ENCODE measurements around the gene KDM4F.

KDM4F gene

DNA sequence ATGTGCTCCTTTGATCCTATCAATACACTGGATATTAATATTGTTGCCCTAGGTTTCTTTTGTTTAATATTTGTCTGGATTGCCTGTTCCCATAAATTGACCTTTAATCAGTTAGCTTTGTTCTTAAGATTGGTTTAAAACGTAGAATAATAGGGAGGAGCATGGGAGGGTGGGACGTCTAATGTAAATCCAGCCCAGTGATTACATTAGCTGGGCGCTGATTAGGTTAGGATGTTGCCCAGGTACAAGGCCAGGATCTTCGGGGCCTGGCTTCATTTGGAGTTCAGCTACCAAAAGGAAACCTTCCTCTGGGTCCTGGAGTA lies 17.5 kb downstream of the KDM4F start, which contains the start of gene SRSF8:
Gene SRSF8, plus strand, starts transcription at position 204 of the 323 bp plus-strand sequence. CDS start 308 bp downstream, outside the sequence.
- DNase-seq = peak; percentile 33

DNA sequence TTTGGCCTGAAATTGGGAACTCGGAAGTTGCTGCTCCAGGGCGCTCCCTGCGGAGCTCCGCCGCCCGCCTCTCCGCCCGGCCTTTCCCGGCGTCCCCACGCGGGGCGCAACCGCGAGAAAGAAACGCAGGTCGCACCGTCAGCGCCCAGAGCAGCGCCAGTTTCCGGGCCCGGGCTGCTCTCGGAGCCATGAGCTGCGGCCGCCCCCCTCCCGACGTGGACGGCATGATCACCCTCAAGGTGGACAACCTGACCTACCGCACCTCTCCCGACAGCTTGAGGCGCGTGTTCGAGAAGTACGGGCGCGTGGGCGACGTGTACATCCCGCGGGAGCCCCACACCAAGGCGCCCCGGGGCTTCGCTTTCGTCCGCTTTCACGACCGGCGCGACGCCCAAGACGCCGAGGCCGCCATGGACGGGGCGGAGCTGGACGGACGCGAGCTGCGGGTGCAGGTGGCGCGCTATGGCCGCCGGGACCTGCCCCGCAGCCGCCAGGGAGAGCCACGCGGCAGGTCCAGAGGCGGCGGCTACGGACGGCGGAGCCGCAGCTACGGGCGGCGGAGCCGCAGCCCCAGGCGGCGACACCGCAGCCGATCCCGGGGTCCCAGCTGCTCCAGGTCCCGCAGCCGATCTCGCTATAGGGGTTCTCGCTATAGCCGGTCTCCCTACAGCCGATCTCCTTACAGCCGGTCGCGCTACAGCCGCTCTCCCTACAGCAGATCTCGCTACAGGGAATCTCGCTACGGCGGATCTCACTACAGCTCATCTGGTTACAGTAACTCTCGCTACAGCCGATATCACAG lies 18.0 kb downstream of the KDM4F start:
- DNase-seq = peak; percentile 33

DNA sequence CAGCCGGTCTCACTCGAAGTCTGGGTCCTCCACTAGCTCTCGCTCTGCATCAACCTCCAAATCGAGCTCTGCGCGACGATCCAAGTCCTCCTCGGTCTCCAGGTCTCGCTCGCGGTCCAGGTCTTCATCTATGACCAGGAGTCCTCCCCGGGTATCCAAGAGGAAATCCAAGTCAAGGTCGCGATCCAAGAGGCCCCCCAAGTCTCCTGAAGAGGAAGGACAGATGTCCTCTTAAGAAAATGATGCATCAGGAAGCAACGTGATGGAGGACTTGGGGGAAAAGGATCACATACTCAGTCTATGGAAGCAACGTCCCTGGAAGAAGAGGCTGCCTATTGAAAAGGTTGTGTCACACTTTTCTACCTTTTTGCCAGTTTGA lies 18.6 kb downstream of the KDM4F start:
- DNase-seq = no peak

DNA sequence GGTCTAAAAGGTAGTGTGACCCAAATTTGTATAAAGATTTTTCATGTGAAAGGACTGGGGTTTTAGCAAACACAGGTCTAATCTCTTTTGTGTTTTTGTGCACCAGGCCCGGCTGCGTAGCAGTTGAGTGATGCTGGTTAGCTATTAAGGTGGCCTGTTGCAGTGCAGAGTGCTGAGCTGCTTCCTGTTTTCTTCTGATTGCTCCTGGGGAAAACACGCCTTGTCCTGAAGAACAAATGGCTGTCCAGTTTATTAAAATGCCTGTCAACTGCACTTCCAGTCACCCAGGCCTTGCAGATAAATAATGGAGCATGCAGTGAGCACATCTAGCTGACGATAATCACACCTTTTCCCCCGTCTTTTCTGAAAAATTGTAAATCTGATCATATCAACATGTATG lies 19.3 kb downstream of the KDM4F start:
- peak; percentile 41 for DNase-seq

DNA sequence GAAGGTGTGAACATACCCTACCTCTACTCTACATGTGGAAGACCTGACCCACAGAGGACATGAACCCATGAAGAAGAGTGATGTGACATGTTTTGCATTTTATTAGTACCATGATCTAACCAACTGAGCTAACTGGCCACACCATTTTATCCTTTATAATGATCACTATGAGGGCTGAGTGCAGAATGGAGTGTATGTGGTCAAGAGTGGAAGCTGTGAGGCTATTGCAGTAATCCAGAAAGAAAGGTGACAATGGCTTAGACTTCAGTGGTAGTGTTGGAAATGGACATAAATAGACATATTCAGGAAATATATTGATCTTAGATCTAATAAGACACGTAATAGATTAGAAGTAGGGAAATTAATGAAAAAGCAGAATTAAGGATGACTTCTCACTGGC lies 21.2 kb downstream of the KDM4F start:
- DNase-seq = no peak

DNA sequence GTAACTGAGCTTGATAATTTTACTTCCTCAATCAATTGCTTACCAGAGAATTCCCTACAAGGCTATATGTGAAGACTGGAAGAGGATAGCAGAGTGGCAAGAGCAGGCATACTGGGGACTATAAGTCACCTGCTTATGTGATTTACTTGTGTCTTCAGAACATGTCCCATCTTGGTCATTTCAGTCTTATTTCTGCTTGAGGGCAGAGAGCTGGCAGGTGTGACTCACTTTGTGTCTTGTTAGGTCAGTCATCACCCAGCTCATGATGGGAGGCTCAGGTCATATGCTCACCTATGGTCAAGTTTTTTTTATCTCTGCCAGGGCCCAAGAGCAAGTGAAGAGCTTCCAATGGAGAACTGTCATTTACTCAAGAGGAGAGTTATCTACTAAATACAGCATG lies 23.7 kb downstream of the KDM4F start:
- DNase-seq = no peak

DNA sequence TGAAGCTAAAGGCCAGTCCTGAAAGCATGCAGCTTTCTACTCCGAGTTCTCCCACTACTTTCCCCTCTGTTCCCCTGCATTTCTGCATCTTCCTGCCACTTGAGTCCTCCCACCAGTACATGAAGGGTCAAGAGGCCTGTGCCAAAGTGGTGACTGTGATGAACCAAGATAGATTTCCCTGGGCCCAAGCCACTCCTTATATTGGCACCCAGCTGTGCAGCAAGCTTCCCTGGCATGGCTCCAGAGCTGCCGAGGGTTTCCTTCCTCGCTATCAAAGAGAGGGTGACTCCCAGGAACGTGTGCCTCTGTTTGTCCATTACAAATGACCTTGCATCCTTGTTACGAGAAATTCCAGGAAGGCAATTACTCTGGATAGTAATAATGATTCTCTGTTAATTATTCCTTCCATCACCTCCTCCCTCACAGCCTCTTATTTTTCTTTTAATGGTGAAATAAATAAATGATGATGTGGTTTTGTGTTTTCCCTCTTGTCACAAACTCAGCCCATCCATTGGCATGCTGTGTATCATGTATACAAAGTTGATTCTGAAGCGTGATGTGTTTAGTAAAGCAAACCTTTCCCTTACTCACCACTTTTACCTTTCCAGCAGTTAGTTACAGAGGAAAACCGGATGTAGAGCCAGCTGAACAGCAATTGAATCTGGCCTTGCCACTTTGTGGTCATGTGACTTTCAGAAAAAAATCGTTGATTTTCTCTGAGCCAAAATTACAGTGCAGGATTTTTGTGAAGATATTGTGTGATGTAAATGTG lies 25.8 kb downstream of the KDM4F start:
- DNase-seq = no peak

DNA sequence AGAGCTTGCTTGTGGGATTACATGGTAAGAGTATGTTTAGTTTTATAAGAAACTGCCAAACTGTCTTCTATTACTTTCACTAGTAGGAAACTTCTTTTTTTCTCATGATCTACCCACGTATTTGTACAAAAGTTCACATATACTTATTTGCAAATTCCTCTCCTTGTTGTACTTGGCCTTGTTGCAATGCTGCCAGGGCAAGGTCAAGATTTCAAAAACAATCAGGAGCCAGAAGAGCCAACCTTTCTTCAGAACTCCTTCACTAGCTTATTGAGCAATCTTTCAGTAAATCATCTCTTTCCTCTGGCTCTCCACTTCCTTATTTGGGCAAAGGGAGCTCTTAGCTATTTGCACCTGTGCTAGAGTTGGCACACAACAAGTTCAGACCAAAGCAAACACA lies 27.2 kb downstream of the KDM4F start:
- DNase-seq = no peak

DNA sequence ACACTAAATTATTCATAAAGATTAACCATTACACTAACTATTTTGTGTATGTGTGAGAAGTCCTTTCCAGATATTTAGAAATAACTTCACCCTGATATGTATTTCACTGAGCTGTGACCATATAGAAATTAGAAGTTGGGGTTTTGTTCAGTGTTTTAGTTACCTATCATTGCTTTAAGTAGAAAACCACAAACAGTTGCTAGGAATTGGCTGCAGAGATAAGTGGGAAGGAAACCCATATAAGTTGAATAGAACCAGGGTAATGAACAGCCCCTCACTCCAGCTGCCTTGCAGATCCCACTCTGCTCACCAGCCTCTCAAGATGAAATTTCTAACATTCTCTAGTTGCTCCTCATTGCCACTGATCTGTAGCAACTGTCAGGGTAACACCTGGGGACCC lies 27.8 kb downstream of the KDM4F start:
- DNase-seq = no peak

DNA sequence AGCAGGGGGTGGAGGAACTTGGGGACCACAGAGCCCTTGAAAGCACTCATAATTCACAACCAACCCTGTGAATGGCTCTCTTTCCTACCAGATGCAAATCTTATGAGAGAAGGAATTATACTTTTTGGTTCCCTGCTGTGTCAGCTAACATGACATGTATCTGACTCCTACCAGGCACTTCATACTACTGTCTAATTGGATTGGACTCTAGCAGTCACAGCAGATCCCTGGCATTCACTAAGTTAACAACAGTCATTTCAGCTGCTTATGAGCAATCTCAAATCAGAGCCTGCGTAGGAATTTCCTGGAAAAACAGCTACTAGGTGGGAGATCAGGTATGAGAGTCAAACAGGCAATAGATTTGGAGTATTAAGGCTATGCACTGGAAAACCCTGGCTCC lies 29.3 kb downstream of the KDM4F start:
- DNase-seq = no peak

DNA sequence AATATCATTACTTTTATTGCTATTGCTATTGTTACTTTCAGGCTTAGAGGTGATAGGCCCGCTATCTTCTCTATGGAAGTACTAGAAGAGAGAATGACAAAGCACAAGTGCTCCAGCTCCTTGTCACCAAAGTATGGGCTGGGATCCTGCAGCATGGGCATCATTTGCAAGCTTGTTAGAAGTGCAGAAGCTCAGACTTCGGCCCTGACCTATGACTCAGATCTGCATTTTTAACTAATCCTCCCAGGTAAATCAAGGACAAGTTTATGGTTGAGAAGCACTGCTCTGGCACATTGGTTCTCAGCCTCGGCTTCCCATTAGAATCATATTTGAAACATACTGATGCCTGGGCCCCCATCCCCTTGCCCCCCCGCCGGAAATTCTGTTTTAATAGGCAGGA lies 31.8 kb downstream of the KDM4F start:
- no peak for DNase-seq

DNA sequence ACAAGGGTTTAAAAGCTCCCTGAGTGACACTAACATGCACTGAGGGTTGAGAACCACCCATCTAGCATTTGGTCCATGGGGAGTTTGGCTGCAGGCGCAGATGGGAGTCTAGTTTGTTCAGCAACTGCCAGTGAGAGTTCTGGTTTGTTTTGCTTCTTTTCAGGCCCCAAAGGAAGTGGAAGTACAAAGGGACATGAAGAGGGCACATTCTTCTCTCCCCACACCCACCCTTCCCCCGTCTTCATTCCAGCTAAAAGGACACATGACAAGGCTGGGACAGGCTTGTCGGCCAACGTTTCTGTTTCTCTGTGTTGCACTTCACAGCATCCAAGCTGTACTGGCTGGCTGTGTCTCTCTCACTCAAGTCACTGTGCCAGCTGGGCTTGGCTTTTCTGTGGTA lies 32.2 kb downstream of the KDM4F start:
- no peak for DNase-seq

DNA sequence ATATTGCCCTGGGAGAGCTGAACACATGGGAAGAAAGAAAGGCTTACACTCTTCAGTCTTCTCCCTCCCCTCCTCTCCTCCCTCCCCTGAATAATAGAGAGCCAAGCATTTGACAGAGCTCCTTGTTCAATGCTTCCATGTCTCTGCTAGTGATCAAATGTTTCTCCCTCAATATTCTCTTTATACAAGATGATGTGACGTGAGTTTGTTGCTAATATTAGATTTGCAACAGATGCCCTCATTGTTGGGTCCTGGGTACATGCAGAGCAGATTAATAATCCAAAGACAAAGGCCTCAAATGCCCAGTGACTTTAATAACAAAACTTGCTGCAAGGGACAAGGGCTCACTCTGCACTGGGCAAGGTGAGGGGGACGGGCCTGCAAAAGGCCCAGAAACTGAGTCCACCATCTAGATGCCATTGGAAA lies 33.4 kb downstream of the KDM4F start:
- no peak for DNase-seq

DNA sequence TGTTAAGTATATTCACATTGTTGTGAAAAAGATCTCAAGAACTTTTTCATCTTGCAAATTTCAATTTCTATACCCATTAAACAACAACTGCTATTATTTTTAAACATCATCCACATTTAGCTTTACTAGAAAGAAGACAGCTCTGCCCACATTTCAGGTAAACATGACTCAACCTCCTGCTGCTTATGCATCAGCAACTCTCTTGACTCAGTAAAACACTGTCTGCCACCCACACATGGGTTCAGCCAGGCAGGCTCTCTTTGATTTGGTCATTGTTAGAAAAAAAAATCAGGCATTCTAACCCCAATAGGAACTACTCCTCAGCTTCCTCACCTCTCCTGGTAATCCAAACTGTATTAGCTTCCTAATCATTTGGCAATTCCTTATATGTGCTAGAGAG lies 35.3 kb downstream of the KDM4F start:
- DNase-seq = no peak

DNA sequence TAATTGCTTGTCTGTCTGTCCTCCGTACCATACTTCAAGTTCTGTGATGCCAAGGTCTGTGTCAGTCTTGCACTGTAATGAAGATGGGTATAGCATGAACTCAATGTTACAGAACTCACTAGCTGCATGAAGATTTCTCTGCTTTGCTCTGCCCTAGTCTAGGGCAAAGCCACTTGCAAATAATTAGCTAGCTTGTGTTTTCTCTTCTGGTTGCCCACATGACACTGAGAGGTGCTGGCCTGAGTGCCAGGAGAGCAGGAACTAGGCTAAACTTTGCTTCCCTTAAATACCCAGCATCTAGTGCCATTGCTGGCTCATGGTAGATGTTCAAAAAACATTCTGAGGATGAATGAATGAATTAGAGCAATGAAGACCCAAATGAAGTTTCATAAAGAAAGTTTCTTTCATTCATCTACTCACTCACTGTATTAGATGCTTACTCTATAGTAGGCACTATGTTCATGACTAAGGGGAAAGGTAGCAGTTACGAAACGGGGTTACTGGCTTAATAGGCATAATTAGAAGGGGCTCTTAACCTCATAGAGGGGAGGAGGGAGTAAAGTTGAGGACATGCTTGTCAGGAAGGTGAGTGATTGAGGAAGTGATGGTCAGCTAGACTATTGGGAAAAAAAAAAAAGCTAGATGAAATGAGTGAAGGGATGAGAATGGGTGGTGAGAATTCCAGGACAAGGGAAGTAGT lies 36.0 kb downstream of the KDM4F start:
- DNase-seq = no peak

DNA sequence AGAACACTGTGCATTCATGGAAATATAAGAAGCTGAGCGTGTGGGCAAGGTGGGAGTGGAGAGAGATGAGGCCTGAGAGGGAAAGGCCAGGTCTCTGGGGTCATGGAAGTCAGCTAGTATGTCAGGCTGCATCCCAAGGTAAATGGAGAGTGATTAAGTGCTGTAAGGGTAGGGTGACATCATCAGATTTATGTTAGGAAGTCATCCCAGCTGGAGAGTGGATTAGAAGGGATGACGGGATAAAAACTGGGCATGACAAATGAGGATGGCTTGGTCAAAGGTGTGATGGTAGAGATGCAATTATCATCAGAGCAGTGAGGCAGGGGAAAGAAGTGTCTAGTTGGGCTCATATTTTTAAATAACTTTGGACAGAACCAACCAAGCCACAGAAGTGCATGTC lies 36.9 kb downstream of the KDM4F start:
- no peak for DNase-seq

DNA sequence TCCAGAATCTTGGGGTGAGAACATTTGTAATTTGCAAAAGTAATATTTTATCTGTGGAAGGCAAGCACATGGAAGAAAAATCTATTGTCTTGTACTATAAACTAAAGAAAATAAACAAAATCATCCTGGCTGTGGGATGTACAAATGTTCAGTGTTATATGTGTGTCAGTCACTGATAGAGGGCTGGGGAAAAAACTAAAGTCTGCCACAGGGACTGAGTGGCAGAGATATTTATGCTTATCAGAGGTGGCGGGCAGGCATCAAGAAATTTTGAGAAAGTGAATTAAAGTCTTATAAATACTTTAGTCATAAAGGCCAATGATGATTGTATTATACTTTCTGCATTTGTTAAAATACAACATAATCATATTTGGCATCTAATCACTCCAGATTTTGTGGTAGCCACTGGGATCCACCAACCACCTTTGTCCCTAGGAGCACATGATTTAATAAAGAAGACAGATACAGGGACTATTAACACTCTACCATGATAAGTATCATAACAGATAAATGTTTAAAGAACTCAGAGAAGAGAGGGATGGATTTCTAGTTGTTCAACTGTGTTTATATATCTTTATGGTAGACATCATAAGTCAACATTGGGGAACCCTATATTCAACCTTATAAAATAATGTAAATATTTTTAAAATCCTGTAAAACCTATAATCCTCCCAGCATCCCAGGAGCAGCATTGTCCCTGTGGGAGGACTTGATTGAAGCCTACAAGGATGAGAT lies 37.8 kb downstream of the KDM4F start:
- no peak for DNase-seq

DNA sequence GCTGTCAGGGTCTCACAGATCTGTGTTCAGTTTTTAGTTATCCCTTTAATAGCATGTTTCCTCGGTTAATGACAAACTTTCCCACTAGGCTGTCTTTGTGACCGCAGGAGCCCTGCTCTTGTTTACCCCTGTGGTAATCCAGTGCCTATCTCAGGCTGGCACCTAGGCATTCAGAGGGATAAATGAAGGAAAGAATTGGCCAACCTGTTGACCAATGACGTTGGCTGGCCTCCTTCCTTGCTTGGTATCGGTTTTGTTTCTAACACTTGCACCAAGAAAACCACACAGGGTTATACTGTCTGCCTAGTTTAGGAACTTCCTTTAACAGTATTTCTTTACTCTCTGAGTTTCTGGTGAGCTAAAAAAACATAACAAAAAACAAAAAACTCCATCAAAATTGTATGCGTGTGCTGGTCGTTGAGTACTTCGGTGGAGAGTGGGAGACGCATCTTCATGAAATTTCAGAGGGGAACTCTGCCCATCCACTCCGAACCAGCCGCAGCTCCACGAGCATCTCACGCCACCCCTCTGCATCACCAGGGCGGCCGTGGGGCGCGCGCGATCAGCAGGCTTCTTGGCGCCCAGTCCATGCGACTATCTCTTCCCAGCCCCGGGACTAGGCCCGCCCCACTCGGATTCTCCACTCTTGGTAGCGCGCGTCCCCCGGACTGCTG lies 39.9 kb downstream of the KDM4F start:
- no peak for DNase-seq

DNA sequence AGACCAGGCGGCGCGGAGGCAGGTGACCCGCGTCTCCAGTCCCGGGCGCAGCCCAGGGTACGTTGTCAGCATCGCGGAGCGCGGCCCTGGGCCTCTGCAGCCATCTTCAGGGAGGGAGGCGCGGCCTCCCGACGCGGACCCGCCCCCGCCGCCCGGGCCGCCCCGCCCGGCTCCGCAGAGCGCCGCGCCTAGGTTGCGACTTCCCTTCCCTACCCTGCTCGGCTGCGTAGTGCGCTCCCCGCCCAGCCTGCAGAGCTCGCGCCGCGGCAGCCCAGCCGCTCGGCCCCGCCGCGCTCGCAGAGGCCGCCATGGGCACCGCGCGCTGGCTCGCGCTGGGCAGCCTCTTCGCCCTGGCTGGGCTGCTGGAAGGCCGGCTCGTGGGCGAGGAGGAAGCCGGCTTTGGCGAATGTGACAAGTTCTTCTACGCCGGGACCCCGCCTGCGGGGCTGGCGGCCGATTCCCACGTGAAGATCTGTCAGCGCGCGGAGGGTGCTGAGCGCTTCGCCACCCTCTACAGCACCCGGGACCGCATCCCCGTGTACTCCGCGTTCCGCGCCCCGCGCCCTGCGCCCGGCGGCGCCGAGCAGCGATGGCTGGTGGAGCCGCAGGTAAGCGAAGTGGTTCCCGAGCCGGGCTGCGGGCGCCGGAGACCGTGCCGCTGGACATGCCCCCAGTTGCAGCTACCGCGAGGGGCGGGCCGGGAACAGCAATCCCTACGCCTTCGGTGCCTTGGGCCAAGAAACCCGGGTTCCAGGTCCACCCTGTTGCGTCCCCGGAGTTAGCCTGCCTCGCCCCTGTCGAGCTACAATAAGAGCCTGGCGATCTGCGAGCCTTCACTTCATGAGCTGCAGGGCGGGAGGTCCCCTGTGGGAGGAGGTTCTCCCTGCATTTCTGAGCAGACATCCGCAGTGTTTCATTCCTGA lies 40.7 kb downstream of the KDM4F start, which contains the start of gene ENDOD1:
Gene ENDOD1, plus strand, starts transcription at position 227 of the 923 bp plus-strand sequence. Its CDS starts 82 bp downstream, at position 309.
- peak; percentile 58 for DNase-seq

DNA sequence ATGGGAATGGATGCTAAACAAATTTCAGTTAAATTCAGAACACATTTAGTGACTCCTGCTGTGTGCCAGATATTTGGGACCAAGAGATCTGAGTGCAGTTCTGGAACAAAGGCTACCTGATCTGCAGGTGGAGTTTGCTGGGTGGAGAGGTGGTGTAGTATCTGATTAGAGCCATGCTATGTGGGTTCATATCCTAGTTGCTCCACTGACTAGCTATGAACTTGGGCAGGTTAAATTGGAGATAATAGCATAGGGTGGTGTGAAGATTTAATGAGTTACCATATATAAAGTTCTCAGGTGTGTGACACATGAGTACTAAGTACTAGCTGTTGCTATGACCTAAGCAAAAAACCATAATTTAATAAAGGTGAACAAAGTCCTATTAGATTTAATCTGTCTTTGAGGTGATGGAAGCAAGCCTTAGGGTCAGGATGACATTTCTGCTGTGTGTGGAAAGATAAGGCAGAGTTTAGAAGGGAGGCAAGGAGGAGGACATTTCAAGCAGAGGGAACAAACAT lies 42.5 kb downstream of the KDM4F start:
- DNase-seq = no peak

Data from NCI-H1436 (cell line).